Erythroblast (primary cell): ENCODE measurements around the gene IL5RA.

ENCODE experiments used
- GATA1 ChIP-seq: IDR thresholded peaks from 2 replicates; pipeline ENCODE4 v1.6.1; 2011; ENCODE audit warnings: low read depth, mild to moderate bottlenecking, control low read depth, low read length, moderate library complexity
- POLR2A ChIP-seq: IDR thresholded peaks from 2 replicates; pipeline ENCODE4 v1.6.1; 2011; ENCODE audit warnings: mild to moderate bottlenecking, low read length

- TF ChIP-seq POLR2A (no peak), GATA1 (no peak)
Measured at GRCh38 chr3:3038201-3038991, 71.8 kb downstream of the IL5RA start.
